ENCODE data around the gene TTC16.

The TTC16 gene

GRCh38 chr9:127680226-127680625, 35.7 kb upstream of the TTC16 start:
- TF ChIP-seq, protein P1, sequence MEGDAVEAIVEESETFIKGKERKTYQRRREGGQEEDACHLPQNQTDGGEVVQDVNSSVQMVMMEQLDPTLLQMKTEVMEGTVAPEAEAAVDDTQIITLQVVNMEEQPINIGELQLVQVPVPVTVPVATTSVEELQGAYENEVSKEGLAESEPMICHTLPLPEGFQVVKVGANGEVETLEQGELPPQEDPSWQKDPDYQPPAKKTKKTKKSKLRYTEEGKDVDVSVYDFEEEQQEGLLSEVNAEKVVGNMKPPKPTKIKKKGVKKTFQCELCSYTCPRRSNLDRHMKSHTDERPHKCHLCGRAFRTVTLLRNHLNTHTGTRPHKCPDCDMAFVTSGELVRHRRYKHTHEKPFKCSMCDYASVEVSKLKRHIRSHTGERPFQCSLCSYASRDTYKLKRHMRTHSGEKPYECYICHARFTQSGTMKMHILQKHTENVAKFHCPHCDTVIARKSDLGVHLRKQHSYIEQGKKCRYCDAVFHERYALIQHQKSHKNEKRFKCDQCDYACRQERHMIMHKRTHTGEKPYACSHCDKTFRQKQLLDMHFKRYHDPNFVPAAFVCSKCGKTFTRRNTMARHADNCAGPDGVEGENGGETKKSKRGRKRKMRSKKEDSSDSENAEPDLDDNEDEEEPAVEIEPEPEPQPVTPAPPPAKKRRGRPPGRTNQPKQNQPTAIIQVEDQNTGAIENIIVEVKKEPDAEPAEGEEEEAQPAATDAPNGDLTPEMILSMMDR (IDR thresholded peaks at IDR 0.05), result no peak

DNA sequence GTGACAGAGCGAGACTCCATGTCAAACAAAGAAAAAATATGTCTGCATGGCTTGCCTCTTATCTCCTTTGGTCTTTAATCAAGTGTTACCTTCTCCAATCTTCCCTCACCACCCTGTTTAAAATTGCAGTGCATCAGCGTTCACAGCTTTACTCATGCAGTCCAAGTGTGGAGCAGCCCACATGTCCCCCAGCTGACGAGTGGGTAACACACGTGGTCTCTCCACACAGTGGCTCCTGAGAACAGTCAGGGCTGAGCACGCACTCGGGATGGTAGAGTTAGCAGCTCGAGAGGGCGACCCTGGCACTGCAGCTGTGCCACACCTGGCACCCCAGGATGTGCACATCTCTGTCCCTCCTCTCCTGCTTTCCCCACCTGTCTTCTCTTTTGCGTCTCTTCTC, 35.0 kb upstream of the TTC16 start:
- TF ChIP-seq, protein P1 (IDR thresholded peaks at IDR 0.05), result no peak

DNA sequence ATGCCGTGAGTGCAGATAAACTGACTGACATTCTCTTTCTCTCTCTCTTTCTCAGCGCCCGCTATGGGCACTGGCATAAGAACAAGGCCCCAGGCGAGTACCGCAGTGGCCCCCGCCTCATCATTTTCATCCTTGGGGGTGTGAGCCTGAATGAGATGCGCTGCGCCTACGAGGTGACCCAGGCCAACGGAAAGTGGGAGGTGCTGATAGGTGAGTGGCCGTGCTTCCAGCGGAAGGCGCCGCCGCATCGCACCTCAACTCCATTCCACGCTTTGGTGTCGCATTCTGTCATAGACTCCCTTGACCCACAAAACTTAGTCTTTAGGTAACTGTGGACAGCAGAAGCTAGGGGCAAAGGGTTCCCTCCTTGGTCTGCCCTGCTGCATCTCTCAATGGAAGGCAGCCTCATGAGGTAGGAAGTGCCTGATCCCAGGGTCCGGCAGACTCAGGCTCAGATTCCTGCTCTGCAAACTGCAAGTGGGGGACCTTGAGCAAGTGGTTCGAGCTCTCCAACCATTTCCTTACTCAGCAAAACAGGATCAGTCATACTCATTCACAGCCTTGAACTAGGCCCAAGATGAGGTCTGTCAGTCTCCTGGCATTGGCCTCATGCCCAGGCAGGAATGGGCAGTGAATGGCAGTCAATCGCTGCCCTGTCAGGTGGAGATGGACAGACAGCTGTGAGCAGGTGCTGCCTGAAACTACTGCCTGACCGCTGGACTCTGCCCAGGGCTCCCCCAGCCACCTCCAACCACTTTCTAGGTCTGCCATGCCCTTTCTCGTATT, 33.3 kb upstream of the TTC16 start:
- TF ChIP-seq, protein P1 (IDR thresholded peaks at IDR 0.05), result no peak

DNA sequence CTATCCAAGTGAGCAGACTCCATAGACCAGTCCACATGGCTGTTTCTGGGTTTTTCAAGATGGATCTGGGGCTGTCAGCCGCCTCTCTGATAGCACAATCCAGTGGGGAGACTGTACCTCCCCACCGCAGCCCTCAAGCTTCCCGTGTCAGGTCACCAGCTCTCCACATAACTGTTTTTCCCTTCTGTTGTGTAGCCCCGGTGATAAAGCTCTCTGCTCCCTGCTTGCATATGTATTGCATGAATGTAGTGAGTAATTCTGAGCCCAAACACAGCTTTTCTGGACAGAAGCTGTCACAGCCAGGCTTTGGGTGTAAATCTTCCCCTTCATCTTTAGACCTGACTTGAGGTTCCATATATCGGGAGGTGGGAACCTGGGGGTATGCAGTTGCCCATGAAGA, 32.2 kb upstream of the TTC16 start:
- TF ChIP-seq, protein P1 (IDR thresholded peaks at IDR 0.05), result no peak

DNA sequence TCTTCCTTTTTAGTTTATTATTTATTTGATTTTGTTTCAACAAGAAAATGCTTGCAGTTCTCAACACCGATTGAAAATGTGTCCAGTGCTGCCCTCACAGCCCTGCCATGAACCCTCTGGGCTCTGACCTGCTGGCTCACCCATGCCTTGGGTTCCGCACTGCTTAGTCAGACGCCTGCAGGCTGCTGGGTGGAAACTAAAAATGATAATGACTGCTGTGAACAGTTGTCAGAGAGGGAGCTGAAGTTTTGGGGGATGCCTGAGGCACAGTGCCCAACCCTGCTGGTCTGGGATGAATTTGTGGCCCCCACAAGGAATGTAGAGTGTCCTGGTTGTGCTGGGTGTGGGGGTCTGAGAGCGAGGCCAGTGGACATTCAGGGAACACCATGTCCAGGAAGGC, 31.3 kb upstream of the TTC16 start:
- TF ChIP-seq, protein P1 (IDR thresholded peaks at IDR 0.05), result no peak

DNA sequence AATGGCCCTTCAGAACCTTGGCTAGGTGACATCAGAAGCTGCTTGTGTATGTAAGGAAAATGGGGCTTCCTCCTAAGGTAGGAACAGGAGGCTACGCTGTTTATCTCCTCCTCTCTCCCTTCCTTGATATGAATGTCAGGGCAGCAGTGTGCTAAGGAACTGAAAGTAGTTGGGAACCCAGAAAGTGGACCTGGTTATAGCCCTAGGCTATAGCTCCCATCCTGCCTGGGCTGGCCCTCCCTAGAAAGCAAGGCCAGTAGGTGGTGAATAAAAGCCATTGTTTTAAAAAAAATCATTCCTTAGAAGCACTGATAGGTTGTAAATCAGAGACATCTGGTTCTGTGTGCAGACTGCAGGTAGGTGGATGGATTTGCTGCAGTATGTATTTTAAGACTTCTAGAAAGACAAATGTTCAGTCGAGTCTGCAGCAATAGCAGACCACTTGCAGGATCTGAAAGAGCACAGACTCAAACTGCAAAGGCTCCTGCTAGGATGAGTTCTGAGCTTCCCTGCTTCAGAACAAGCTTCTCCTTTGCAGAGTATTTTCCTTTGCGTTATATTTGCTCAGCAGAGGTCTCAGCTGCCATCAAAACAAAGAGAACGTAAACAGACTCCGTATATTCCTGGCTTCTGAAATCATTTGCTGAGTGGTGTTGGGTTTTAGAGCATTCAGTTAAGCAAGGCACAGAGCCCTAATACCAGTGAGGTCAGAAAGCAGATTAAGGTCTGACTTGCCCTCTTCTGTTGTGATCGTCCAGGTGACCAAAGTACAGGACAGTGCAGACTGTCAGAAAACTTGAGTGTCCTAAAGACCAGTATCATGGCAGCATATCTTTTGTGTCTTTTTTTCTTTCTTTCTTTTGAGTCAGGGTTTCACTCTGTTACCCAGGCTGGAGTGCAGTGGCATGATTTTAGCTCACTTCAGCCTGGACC, 29.2 kb upstream of the TTC16 start:
- TF ChIP-seq, protein P1 (IDR thresholded peaks at IDR 0.05), result no peak

- TF ChIP-seq, protein P1 (IDR thresholded peaks at IDR 0.05), result no peak
Observed at GRCh38 chr9:127689329-127690000, 26.4 kb upstream of the TTC16 start.
